WTC11 (cell line): ENCODE results near the gene EXOC6.

ENCODE experiments used
- CTCF ChIP-seq: fragments of 200-600 bp; IDR thresholded peaks from 2 replicates; pipeline ENCODE4 v1.8.0; 2022; ENCODE audit warnings: antibody characterized with exemption
- ETV6 ChIP-seq: sonication (generic); formaldehyde crosslinking; IDR thresholded peaks from 2 replicates; pipeline ENCODE4 v1.8.1; 2022; ENCODE audit warnings: mild to moderate bottlenecking, missing genetic modification reagents
- NFYB ChIP-seq: sonication (generic); formaldehyde crosslinking; conservative IDR thresholded peaks from 2 replicates; pipeline ENCODE4 v1.8.0; 2022; ENCODE audit warnings: low read depth, missing genetic modification reagents

DNA sequence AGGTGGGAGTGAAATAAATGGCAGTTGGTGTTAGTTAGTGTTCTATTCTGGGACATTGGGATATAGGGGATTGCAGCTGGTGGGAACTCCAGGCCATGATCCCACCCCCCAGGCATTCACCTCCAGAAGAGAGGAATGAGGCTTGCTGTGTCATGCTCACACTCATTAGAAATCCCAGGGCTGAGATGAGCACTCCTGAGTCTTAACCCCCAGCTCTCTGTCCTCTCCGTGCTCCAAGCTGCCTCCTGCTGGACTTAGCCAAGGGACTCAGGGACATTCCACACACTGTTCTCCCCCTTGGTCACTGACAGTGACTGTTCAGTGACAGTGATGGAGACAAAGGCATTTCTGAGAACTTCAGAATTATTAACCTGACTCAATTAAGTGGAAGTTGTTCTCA, 246.9 kb downstream of the EXOC6 start:
- TF ChIP-seq CTCF = no peak
- no peak for TF ChIP-seq NFYB (CRISPR knock-in tag)
- no peak for TF ChIP-seq ETV6
